Stimulated activated memory B cell treated with anti-CD40 and anti-IgM and Interleukin-4, amounts not matched to agents 10 μg/mL and 1 μg/mL and 100 μg/mL, for 72 hours (primary cell): ENCODE results near the gene RADIL.
A peak's percentile ranks its signal among the peaks of the same experiment; 100 is the strongest.

Source experiments
- ATAC-seq: fragments of 150-1000 bp; cut with Tn5 transposase; 2 replicates; pipeline ENCODE4 v1.10.0; 2021
- H3K27ac Mint-ChIP-seq: one replicate; pipeline ENCODE4 v1.8.0; 2022; ENCODE audit warnings: mild to moderate bottlenecking, mixed read lengths
- H3K27me3 Mint-ChIP-seq: one replicate; pipeline ENCODE4 v1.8.0; 2022; ENCODE audit warnings: mixed read lengths
- H3K36me3 Mint-ChIP-seq: one replicate; pipeline ENCODE4 v1.8.0; 2022; ENCODE audit warnings: mixed read lengths
- H3K4me1 Mint-ChIP-seq: one replicate; pipeline ENCODE4 v1.8.0; 2022; ENCODE audit warnings: mixed read lengths
- H3K4me3 Mint-ChIP-seq: one replicate; pipeline ENCODE4 v1.8.0; 2022; ENCODE audit warnings: mild to moderate bottlenecking, moderate library complexity, mixed read lengths
- H3K9me3 Mint-ChIP-seq: one replicate; pipeline ENCODE4 v1.8.0; 2022; ENCODE audit warnings: mixed read lengths

RADIL gene

GRCh38 chr7:4791738-4792536 is 91.6 kb downstream of the RADIL start:
- Mint-ChIP-seq H3K27ac (no peak overlapping the region), H3K4me3 (no peak overlapping the region), H3K9me3 (no peaks in the 10 kb centered on the region), H3K4me1 (peaks cover 5% of the 10 kb centered on the region), H3K36me3 (peaks cover 54% of the 10 kb centered on the region), H3K27me3 (no peaks in the 10 kb centered on the region)
- peak; percentile 68 for ATAC-seq

- H3K27ac Mint-ChIP-seq = no peak overlapping the region
- no peak for ATAC-seq
- H3K4me3 Mint-ChIP-seq = no peak overlapping the region
- peaks cover 59% of the 10 kb centered on the region for H3K36me3 Mint-ChIP-seq
- no peaks in the 10 kb centered on the region for H3K27me3 Mint-ChIP-seq
- H3K9me3 Mint-ChIP-seq = no peaks in the 10 kb centered on the region
- H3K4me1 Mint-ChIP-seq = peaks cover 5% of the 10 kb centered on the region
Observed at GRCh38 chr7:4791101-4791737, 92.3 kb downstream of the RADIL start.

GRCh38 chr7:4790516-4790991 is 93.0 kb downstream of the RADIL start:
- ATAC-seq = no peak
- Mint-ChIP-seq H3K36me3 (peaks cover 61% of the 10 kb centered on the region), H3K4me3 (no peak overlapping the region)

GRCh38 chr7:4790078-4790465 is 93.4 kb downstream of the RADIL start:
- Mint-ChIP-seq H3K27me3 (no peaks in the 10 kb centered on the region), H3K27ac (no peak overlapping the region), H3K4me1 (peaks cover 5% of the 10 kb centered on the region), H3K9me3 (no peaks in the 10 kb centered on the region), H3K4me3 (no peak overlapping the region), H3K36me3 (peaks cover 61% of the 10 kb centered on the region)
- no peak for ATAC-seq

More at GRCh38 chr7:4790516-4790991, 93.0 kb downstream of the RADIL start:
- Mint-ChIP-seq H3K27me3 (no peaks in the 10 kb centered on the region), H3K9me3 (no peaks in the 10 kb centered on the region), H3K27ac (no peak overlapping the region), H3K4me1 (peaks cover 5% of the 10 kb centered on the region)

- H3K27ac Mint-ChIP-seq = no peak overlapping the region
- no peaks in the 10 kb centered on the region for H3K9me3 Mint-ChIP-seq
Observed at GRCh38 chr7:4789194-4790077, 94.1 kb downstream of the RADIL start.

GRCh38 chr7:4788627-4789189 is 94.8 kb downstream of the RADIL start:
- Mint-ChIP-seq H3K4me1 (peaks cover 5% of the 10 kb centered on the region), H3K36me3 (peaks cover 50% of the 10 kb centered on the region), H3K27me3 (no peaks in the 10 kb centered on the region), H3K4me3 (no peak overlapping the region), H3K27ac (no peak overlapping the region), H3K9me3 (no peaks in the 10 kb centered on the region)
- ATAC-seq = no peak

More at GRCh38 chr7:4789194-4790077, 94.1 kb downstream of the RADIL start:
- peaks cover 5% of the 10 kb centered on the region for H3K4me1 Mint-ChIP-seq
- H3K36me3 Mint-ChIP-seq = peaks cover 58% of the 10 kb centered on the region
- H3K27me3 Mint-ChIP-seq = no peaks in the 10 kb centered on the region
- no peak for ATAC-seq
- H3K4me3 Mint-ChIP-seq = no peak overlapping the region

GRCh38 chr7:4787947-4788626 is 95.4 kb downstream of the RADIL start:
- Mint-ChIP-seq H3K27me3 (no peaks in the 10 kb centered on the region), H3K9me3 (no peaks in the 10 kb centered on the region), H3K4me1 (peaks cover 5% of the 10 kb centered on the region), H3K36me3 (peaks cover 49% of the 10 kb centered on the region), H3K4me3 (no peak overlapping the region), H3K27ac (no peak overlapping the region)
- ATAC-seq = no peak

GRCh38 chr7:4787541-4787940 is 96.0 kb downstream of the RADIL start:
- H3K27ac Mint-ChIP-seq = no peak overlapping the region
- no peak for ATAC-seq

GRCh38 chr7:4786015-4786414 is 97.5 kb downstream of the RADIL start:
- Mint-ChIP-seq H3K4me3 (no peak overlapping the region), H3K4me1 (no peaks in the 10 kb centered on the region), H3K9me3 (no peaks in the 10 kb centered on the region), H3K27me3 (no peaks in the 10 kb centered on the region), H3K27ac (no peak overlapping the region), H3K36me3 (peaks cover 49% of the 10 kb centered on the region)
- no peak for ATAC-seq

More at GRCh38 chr7:4787541-4787940, 96.0 kb downstream of the RADIL start:
- Mint-ChIP-seq H3K4me3 (no peak overlapping the region), H3K4me1 (peaks cover 5% of the 10 kb centered on the region), H3K36me3 (peaks cover 49% of the 10 kb centered on the region), H3K27me3 (no peaks in the 10 kb centered on the region), H3K9me3 (no peaks in the 10 kb centered on the region)

GRCh38 chr7:4785371-4785770 is 98.1 kb downstream of the RADIL start:
- H3K36me3 Mint-ChIP-seq = peaks cover 46% of the 10 kb centered on the region
- H3K4me3 Mint-ChIP-seq = no peak overlapping the region

GRCh38 chr7:4784799-4785198 is 98.7 kb downstream of the RADIL start:
- no peak overlapping the region for H3K4me3 Mint-ChIP-seq
- no peak overlapping the region for H3K27ac Mint-ChIP-seq
- ATAC-seq = no peak
- H3K9me3 Mint-ChIP-seq = no peaks in the 10 kb centered on the region
- no peaks in the 10 kb centered on the region for H3K4me1 Mint-ChIP-seq
- H3K27me3 Mint-ChIP-seq = no peaks in the 10 kb centered on the region
- peaks cover 40% of the 10 kb centered on the region for H3K36me3 Mint-ChIP-seq

More at GRCh38 chr7:4785371-4785770, 98.1 kb downstream of the RADIL start:
- Mint-ChIP-seq H3K9me3 (no peaks in the 10 kb centered on the region), H3K27me3 (no peaks in the 10 kb centered on the region), H3K4me1 (no peaks in the 10 kb centered on the region), H3K27ac (no peak overlapping the region)
- no peak for ATAC-seq

GRCh38 chr7:4783762-4784351 is 99.7 kb downstream of the RADIL start:
- Mint-ChIP-seq H3K4me3 (no peak overlapping the region), H3K36me3 (peaks cover 33% of the 10 kb centered on the region), H3K27me3 (no peaks in the 10 kb centered on the region), H3K4me1 (no peaks in the 10 kb centered on the region), H3K27ac (no peak overlapping the region), H3K9me3 (no peaks in the 10 kb centered on the region)
- ATAC-seq = no peak

- Mint-ChIP-seq H3K4me3 (no peak overlapping the region), H3K27me3 (no peaks in the 10 kb centered on the region), H3K27ac (no peak overlapping the region), H3K36me3 (peaks cover 30% of the 10 kb centered on the region), H3K9me3 (no peaks in the 10 kb centered on the region), H3K4me1 (peaks cover 3% of the 10 kb centered on the region)
- ATAC-seq = no peak
Observed at GRCh38 chr7:4783292-4783652, 100.2 kb downstream of the RADIL start.
